Stimulated activated CD8-positive, alpha-beta memory T cell treated with anti-CD3 and anti-CD28 coated beads, Interleukin-15, amount 100 ng/mL, for 24 hours (primary cell): ENCODE results near the gene OCRL.

ENCODE experiments used
- DNase-seq: peaks from one replicate; pipeline ENCODE4 v3.0.0-alpha.2; 2020; ENCODE audit warnings: low read depth

The OCRL gene

DNA sequence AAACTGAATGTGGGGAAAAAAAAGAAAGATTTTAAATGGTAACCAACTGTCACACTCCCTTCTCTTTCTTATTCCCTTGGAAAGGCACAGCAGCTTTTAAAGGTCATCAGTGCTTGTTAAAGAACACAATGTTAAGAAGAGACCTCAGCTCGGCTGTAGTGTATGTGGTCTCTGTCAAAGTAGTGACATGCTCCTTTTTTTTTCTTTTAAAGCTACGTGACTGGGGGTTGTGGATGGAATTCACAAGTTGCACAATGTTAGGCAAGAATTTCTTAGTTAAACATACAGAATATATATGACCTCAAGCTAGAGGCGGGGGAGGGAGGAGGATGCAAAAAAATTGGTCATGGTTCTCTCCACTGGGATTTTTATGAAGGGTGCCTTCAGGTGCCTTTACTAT, 45.6 kb downstream of the OCRL start:
- no peak for DNase-seq

DNA sequence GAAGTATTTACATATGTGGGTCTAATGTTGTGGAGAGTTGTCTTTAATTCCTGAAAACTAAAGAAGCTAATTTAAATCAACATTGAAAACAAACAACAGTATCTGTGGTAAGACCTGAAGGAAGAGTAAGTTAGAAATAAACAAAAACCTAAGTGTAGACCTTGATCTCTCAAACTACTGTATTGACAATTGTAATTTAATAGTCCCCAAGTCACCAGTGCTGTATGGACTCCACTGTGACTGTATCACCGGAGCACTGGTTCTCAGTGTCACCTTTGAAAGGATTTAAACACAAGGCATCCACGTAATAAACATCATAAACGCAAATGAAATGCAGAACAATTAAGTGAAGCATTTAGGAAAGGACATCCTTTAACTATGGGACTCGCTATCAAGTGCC, 46.4 kb downstream of the OCRL start:
- DNase-seq, result no peak

- DNase-seq, result no peak
Measured at GRCh38 chrX:129590596-129590995, 50.5 kb downstream of the OCRL start.

DNA sequence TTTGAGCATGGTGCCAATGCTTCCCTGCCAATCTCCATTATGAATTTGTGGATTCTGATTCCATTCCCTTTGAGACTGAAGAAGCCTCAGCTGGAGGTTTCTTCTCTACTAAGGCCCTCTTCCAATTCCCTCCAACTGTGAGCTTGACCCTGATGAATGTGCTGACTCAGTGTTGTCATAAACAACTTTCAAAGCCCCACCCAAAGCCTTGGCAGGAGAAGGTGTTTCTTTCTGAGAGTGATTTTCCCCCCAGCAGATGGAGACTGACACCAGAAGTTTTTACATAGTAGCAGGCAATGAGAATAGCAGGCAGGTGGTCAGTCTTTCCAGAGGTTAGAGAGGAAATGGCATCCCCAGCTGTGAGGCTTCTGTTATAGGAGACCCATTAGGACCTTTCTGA, 53.1 kb downstream of the OCRL start:
- DNase-seq, result no peak

- DNase-seq, result no peak
Measured at GRCh38 chrX:129594781-129595180, 54.7 kb downstream of the OCRL start.

- no peak for DNase-seq
Measured at GRCh38 chrX:129596077-129596476, 56.0 kb downstream of the OCRL start.

- DNase-seq, result no peak
Measured at GRCh38 chrX:129597905-129598304, 57.8 kb downstream of the OCRL start.

GRCh38 chrX:129599499-129599898, 59.4 kb downstream of the OCRL start:
- DNase-seq, result no peak

DNA sequence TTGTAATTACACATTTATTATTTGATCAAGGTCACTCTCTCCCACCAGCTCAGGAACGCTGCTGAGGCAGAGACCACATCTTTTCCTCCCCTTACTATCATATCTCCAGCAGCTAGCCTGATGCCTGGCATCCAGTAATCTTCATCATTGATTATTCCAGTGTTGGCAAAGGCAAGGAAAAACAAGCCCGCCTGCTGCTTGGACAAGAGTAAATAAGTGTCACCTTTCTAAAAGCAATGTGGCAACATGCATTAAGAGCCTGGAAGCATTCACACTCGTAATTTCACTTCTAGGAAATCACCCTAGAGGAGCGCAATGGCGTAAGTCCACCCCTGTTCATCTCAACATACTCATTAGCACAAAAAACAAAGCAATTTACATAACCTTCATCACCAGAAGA, 59.9 kb downstream of the OCRL start:
- no peak for DNase-seq

DNA sequence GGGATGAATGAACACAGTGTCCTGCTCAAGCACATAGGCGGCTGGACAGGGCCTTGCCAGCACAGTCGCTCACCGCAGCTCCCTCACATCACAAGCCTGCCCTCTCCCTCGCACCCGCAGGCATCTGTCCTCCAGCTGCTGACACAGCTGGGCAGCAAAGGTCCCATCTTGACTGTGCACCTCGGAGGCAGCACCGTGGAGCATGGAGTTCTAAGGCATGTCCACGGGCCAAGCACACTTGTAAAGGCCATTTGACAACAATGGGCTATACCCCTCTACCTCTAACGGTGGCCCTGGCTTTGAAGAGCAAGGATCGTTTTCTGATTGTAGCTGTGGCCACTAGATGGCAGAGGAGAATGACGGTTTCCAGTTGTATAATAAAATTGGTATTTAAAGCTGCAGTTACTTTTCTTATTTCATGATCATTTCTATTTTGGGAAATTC, 60.9 kb downstream of the OCRL start:
- no peak for DNase-seq

- no peak for DNase-seq
Measured at GRCh38 chrX:129606918-129607317, 66.9 kb downstream of the OCRL start.

- no peak for DNase-seq
Measured at GRCh38 chrX:129608496-129608895, 68.4 kb downstream of the OCRL start.

DNA sequence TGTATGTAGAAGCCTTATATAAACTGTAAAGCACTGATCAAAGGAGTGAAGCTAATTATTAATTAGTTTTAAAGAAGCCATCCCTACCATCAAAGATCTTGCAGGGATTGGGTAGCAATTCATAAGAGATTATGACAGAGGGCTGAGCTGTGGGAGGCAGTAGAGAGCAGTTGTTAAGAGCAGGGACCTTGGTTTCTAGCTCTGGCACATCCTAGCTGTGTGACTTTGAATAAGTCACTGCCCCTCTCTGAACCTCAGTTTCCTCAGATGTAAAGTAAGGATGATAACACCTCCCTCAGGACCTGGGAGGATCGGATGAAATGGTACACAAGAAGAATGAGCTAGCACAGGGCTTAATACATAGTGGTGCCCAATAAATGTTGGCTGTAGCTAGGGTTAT, 69.3 kb downstream of the OCRL start:
- no peak for DNase-seq

- no peak for DNase-seq
Measured at GRCh38 chrX:129612396-129612795, 72.3 kb downstream of the OCRL start.

DNA sequence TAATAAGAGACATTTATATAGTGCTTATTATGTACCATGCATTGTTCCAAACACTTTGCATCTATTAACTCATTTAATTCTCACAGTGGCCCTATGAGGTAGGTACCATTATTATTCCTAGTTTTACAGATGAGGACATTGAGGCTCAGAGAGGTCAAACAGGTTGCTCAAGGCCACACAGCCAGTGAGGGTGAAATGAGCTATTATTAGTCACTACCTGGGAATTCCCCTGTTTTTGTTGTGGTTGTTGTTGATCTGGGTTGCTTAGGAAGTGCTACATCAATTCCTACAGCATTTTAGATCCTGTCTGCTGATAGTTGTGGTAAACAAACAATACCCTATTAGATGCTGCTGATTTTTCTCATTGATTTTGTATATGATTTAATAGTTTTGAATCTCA, 73.5 kb downstream of the OCRL start:
- DNase-seq, result no peak

- no peak for DNase-seq
Measured at GRCh38 chrX:129614481-129615255, 74.6 kb downstream of the OCRL start.

- DNase-seq, result no peak
Measured at GRCh38 chrX:129617420-129617819, 77.4 kb downstream of the OCRL start.

- DNase-seq, result no peak
Measured at GRCh38 chrX:129618997-129619396, 78.9 kb downstream of the OCRL start.

GRCh38 chrX:129622757-129623301, 82.8 kb downstream of the OCRL start:
- DNase-seq, result no peak

- DNase-seq, result no peak
Measured at GRCh38 chrX:129626026-129626425, 86.0 kb downstream of the OCRL start.

DNA sequence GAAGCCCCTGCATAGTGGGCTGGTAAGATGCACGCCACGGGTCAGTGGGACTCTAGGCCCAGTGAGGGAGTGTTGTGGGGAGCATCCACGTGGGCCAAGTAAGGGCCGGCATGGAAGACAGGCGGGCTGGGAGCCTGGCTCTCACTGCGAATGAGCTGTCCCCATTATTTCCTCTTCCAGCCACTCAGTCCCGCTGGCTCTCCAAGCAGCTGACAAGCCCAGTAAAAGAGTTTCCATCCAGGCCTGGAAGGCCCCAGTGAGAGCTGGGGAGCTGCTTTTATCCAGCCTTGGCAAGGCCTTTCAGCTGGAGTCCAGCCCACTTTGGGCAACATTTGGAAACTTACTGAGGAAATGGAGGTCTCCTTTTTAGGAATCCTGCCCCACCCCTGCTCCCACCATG, 89.8 kb downstream of the OCRL start:
- DNase-seq, result no peak

DNA sequence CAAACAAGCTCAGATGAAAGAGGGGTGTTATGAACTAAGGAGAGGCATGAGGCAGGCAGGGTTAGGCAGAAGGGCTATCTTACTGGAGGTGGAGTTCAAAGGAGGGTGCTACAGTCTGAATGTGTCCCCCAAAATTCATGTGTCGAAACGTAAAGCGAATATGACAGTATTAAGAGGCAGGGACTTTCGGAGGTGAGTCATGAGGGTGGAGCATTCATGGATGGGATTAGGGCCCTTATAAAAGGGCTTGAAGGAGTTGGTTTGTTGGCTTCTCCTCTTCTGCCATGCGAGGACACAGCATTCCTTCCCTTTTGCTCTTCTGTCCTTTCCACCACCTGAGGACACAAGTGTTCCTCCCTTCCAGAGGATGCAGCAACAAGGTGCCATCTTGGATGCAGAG, 91.8 kb downstream of the OCRL start:
- DNase-seq, result no peak

DNA sequence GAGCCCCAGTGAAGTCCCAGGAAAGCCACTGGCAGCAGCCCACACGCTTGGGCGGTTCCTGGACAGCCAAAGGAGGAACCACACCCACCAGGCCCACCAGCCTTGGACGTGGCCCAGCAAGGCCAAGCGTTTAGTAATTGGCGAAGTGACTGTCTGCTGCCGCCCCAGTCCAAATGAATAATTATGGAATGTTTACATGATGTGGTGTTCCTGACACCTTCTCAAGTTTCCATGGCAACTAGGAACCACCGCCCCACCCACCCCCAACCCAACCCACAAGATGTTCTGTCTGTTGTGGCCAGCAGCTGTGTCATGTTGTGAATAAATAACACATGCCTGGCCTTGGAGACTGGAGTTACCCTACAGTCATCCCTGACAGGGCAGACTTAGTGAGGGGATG, 92.4 kb downstream of the OCRL start:
- no peak for DNase-seq

DNA sequence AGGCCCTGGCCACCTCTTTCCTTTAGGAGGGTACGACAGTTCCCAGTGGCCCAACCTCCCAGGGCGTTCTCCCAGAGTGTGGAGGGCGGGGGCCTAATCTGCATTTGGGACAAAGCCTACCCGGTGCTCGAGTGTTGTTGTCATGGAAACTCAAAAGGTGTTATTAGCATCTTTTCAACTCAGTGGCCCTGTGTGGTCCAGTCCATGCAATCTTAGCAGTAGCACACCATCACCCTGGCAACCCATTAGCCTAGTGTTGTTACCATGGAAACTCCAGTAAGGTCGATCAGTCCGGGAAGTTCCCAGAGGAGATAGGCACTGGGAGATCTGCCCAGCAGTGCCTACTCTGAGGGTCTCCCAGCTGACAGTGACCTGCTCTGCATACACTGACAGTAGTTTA, 94.5 kb downstream of the OCRL start:
- no peak for DNase-seq
